Renal cortex interstitium (tissue), 11 donors: Measurements from ENCODE around the gene TMEM190. TPM values are rescaled to one million over a fixed set of nuclear protein-coding genes. Genes with fewer than 3 reads are reported as not detected.

Source experiments
- DNase-seq, 11 donors: peaks; one replicate each; pipeline ENCODE4 v3.0.0-alpha.2; 2013; ENCODE audit warnings: low read depth in 9 of 11, low spot score in 4 of 11; ENCODE audit errors: extremely low read depth in 1 of 11
- polyA plus RNA-seq, 3 donors: library from polyadenylated mRNA; unstranded; fragments of 120-200 nt; gene quantifications; one replicate each; pipeline ENCODE4 v1.2.1, GENCODE V29; 2013; ENCODE audit not compliant: insufficient read length in 3 of 3

TMEM190 gene
- polyA plus RNA-seq, 3 donors = 0.17 to 1.1 TPM; not detected in 1

- DNase-seq = no peak
Observed at GRCh38 chr19:55347442-55348009, 29.1 kb upstream of the TMEM190 start.

GRCh38 chr19:55348317-55349034 is 28.1 kb upstream of the TMEM190 start:
- DNase-seq = no peak

- no peak for DNase-seq
Observed at GRCh38 chr19:55350620-55351315, 25.9 kb upstream of the TMEM190 start.

- DNase-seq = no peak
Observed at GRCh38 chr19:55352040-55352439, 24.6 kb upstream of the TMEM190 start.

- no peak for DNase-seq
Observed at GRCh38 chr19:55352549-55353145, 24.0 kb upstream of the TMEM190 start.

- DNase-seq = no peak
Observed at GRCh38 chr19:55353356-55353802, 23.2 kb upstream of the TMEM190 start.

- DNase-seq = no peak
Observed at GRCh38 chr19:55353803-55354697, 22.6 kb upstream of the TMEM190 start.

GRCh38 chr19:55354698-55355212 is 21.9 kb upstream of the TMEM190 start, which contains the start of gene COX6B2:
Gene COX6B2, minus strand, starts transcription at chr19:55354719. Its CDS starts 198 bp downstream, at chr19:55354521.
- DNase-seq = no peak

GRCh38 chr19:55355213-55355821 is 21.3 kb upstream of the TMEM190 start:
- DNase-seq = no peak

GRCh38 chr19:55358493-55358892 is 18.1 kb upstream of the TMEM190 start:
- no peak for DNase-seq

GRCh38 chr19:55358943-55359908 is 17.4 kb upstream of the TMEM190 start:
- DNase-seq = no peak

GRCh38 chr19:55360902-55361301 is 15.7 kb upstream of the TMEM190 start:
- no peak for DNase-seq

GRCh38 chr19:55362174-55362989 is 14.2 kb upstream of the TMEM190 start:
- DNase-seq = no peak

- no peak for DNase-seq
Observed at GRCh38 chr19:55362990-55363716, 13.5 kb upstream of the TMEM190 start, which contains the start of gene GARIN5B. Gene GARIN5B, minus strand, starts transcription at chr19:55363260. Its CDS starts 194 bp downstream, at chr19:55363066.

- no peak for DNase-seq
Observed at GRCh38 chr19:55365245-55365644, 11.4 kb upstream of the TMEM190 start.
